HG02943 (cell line): ENCODE measurements around the gene OPA3.

ENCODE experiments used
- ATAC-seq: cut with Tn5 transposase; IDR thresholded peaks from one replicate; pipeline ENCODE4 v1.9.1; 2021; ENCODE audit warnings: mild to moderate bottlenecking, low read depth, moderate library complexity; ENCODE audit not compliant: unreplicated experiment

Gene OPA3

GRCh38 chr19:45569619-45570421, 14.8 kb downstream of the OPA3 start:
- no peak for ATAC-seq

- ATAC-seq, result no peak
Measured at GRCh38 chr19:45568732-45569131, 15.9 kb downstream of the OPA3 start.

GRCh38 chr19:45567609-45568008, 17.0 kb downstream of the OPA3 start:
- ATAC-seq, result no peak

- ATAC-seq, result no peak
Measured at GRCh38 chr19:45564131-45564780, 20.3 kb downstream of the OPA3 start.

GRCh38 chr19:45560686-45561085, 23.9 kb downstream of the OPA3 start:
- no peak for ATAC-seq

GRCh38 chr19:45560038-45560437, 24.6 kb downstream of the OPA3 start:
- no peak for ATAC-seq

- no peak for ATAC-seq
Measured at GRCh38 chr19:45558399-45558878, 26.2 kb downstream of the OPA3 start.

- no peak for ATAC-seq
Measured at GRCh38 chr19:45556835-45557234, 27.8 kb downstream of the OPA3 start.

GRCh38 chr19:45554481-45554880, 30.1 kb downstream of the OPA3 start:
- no peak for ATAC-seq

GRCh38 chr19:45553464-45553863, 31.1 kb downstream of the OPA3 start:
- no peak for ATAC-seq

- ATAC-seq, result no peak
Measured at GRCh38 chr19:45547965-45548609, 36.5 kb downstream of the OPA3 start.

GRCh38 chr19:45547211-45547770, 37.3 kb downstream of the OPA3 start:
- ATAC-seq, result no peak

- ATAC-seq, result no peak
Measured at GRCh38 chr19:45542234-45542668, 42.4 kb downstream of the OPA3 start.

- ATAC-seq, result no peak
Measured at GRCh38 chr19:45539459-45539858, 45.1 kb downstream of the OPA3 start.

- no peak for ATAC-seq
Measured at GRCh38 chr19:45531349-45531748, 53.3 kb downstream of the OPA3 start.

- no peak for ATAC-seq
Measured at GRCh38 chr19:45529420-45529785, 55.2 kb downstream of the OPA3 start.

- no peak for ATAC-seq
Measured at GRCh38 chr19:45528744-45529419, 55.7 kb downstream of the OPA3 start.

GRCh38 chr19:45528149-45528743, 56.4 kb downstream of the OPA3 start:
- no peak for ATAC-seq

GRCh38 chr19:45527731-45528130, 56.9 kb downstream of the OPA3 start:
- ATAC-seq, result no peak

GRCh38 chr19:45526971-45527370, 57.6 kb downstream of the OPA3 start:
- no peak for ATAC-seq
